T-helper 2 cell treated with Interferon-gamma antibody and Interleukin-4, amounts not matched to agents 5 μg/mL and 100 μg/mL, for 36 hours (primary cell): ENCODE results near the gene SLC6A4.
"Not testable (repeated sequence)": the region's sequence is repeated elsewhere in the genome, so short reads cannot be mapped to it uniquely, and the experiment has no call there.

Experiments
- DNase-seq: peaks from one replicate; pipeline ENCODE4 v3.0.0; 2021; ENCODE audit warnings: low spot score
- H3K27ac Mint-ChIP-seq: one replicate; pipeline ENCODE4 v1.8.0; 2021; ENCODE audit warnings: mild to moderate bottlenecking, mixed read lengths
- H3K27me3 Mint-ChIP-seq: one replicate; pipeline ENCODE4 v1.8.0; 2021; ENCODE audit warnings: low read depth, mixed read lengths
- H3K36me3 Mint-ChIP-seq: one replicate; pipeline ENCODE4 v1.8.0; 2021; ENCODE audit warnings: low read depth, mixed read lengths
- H3K4me1 Mint-ChIP-seq: one replicate; pipeline ENCODE4 v1.8.0; 2021; ENCODE audit warnings: low read depth, mixed read lengths
- H3K4me3 Mint-ChIP-seq: one replicate; pipeline ENCODE4 v1.8.0; 2022; ENCODE audit warnings: mild to moderate bottlenecking, moderate library complexity, mixed read lengths
- H3K9me3 Mint-ChIP-seq: one replicate; pipeline ENCODE4 v1.8.0; 2021; ENCODE audit warnings: mixed read lengths

Gene SLC6A4

DNA sequence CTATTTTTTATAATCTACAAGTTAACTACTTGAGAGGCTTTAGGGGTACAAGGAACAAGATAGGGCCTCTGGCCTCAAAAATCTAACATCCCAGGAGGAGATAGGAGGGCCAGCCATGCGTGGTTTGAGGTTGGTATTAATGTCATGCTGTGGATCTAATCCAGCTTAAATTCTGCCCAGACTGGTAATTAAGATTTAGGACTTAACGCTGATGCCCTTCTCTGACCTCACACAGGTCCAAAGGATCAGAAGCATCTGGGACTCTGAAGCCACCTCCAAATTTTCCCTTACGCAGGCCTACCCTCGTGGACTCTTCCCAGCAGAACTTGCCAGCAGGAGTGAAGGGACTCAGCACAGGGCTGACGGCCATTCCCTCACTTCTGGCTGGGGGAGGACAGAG lies 15.1 kb downstream of the SLC6A4 start:
- Mint-ChIP-seq H3K27me3 (peaks cover 2% of the 10 kb centered on the region), H3K36me3 (no peaks in the 10 kb centered on the region), H3K27ac (no peak overlapping the region), H3K4me3 (no peak overlapping the region), H3K9me3 (no peaks in the 10 kb centered on the region), H3K4me1 (no peaks in the 10 kb centered on the region)
- no peak for DNase-seq

DNA sequence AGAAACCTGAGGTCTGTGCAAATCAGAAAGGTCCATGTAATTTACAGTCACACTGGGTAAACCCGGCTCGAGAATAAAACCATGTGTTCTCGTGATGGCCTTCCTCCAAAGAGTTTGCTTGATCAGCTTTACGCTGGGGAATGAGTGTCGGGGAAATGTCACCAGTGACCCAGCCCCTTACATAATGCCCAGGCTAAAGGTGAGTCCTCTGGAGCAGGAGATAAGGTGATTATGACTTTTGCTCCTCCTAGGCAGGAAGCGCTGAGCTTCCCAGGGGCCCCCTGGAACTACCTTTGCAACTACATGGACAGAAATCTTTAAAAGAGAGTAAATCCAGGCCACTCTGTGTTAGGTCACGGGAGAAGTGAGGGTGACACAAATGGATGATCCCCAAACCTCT lies 15.7 kb downstream of the SLC6A4 start:
- H3K27me3 Mint-ChIP-seq: no peaks in the 10 kb centered on the region
- no peak overlapping the region for H3K4me3 Mint-ChIP-seq
- H3K9me3 Mint-ChIP-seq: no peaks in the 10 kb centered on the region
- H3K27ac Mint-ChIP-seq: no peak overlapping the region
- no peak for DNase-seq
- H3K4me1 Mint-ChIP-seq: no peaks in the 10 kb centered on the region
- no peaks in the 10 kb centered on the region for H3K36me3 Mint-ChIP-seq

DNA sequence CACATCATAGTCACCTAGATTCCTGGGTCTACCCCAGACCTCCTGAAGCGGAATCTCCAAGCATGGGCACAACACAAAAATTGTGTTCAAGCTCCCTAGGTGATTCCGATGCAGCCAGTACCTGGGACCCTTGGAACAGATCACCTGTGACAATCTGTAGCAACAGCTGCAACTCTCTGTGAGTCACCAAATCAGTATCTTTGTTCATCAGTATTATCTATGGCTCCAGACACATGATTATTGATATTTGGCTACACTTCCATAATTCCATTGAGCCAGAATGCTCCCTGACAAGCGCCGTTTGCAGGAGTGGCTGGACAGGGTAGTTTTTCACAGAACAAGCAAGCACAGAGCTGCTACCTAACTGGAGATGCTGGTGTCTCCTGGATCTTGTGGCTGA lies 16.2 kb downstream of the SLC6A4 start:
- no peak for DNase-seq
- H3K27ac Mint-ChIP-seq: no peak overlapping the region
- no peaks in the 10 kb centered on the region for H3K4me1 Mint-ChIP-seq
- H3K27me3 Mint-ChIP-seq: no peaks in the 10 kb centered on the region
- H3K4me3 Mint-ChIP-seq: no peak overlapping the region
- no peaks in the 10 kb centered on the region for H3K36me3 Mint-ChIP-seq
- H3K9me3 Mint-ChIP-seq: no peaks in the 10 kb centered on the region

DNA sequence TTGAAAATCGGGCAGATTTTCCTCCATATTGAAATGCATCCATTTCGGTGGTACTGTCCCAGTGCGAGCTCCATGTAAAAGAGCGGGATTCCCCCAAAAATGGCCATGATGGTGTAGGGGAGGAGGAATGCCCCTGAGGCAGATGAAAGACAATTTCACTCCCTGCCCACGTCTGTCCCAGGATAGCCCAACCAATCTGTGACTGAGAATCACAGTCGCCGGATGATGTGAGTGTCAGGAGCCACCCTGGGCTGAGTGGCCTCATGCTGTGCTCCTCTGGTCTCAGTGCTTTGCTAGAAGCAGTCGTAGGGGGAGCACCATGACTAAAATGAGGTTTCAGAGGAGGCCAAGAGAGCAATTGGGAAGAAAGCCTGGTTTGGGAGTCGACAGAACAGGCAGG lies 16.7 kb downstream of the SLC6A4 start:
- H3K4me3 Mint-ChIP-seq: no peak overlapping the region
- H3K9me3 Mint-ChIP-seq: no peaks in the 10 kb centered on the region
- no peak for DNase-seq
- no peaks in the 10 kb centered on the region for H3K36me3 Mint-ChIP-seq
- H3K4me1 Mint-ChIP-seq: no peaks in the 10 kb centered on the region
- no peaks in the 10 kb centered on the region for H3K27me3 Mint-ChIP-seq
- no peak overlapping the region for H3K27ac Mint-ChIP-seq

DNA sequence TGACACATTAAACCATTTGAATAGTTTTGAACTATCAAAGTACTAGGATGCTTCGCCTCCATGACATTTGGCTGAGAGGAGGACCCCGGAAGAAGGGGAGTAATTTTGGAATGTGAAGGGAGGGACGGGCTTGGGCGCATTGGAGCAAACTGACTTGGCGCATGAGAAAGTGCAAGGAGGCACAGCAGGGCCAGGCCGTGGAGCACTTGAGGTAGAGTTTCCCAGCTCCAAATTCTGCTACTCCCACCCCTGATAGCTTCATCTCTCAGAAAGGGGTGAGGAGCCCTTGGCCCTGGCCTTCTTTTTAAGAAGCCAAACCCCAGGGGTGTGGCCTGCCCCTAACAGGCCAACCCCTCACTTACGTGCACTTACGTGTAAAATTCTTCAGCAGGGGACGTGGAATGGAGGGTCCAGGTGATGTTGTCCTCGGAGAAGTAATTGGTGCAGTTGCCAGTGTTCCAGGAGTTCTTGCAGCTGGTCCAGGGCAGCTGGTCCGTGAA lies 17.7 kb downstream of the SLC6A4 start:
- Mint-ChIP-seq H3K27ac (no peak overlapping the region), H3K4me3 (no peak overlapping the region), H3K36me3 (no peaks in the 10 kb centered on the region), H3K27me3 (no peaks in the 10 kb centered on the region), H3K4me1 (no peaks in the 10 kb centered on the region), H3K9me3 (no peaks in the 10 kb centered on the region)
- DNase-seq: no peak

DNA sequence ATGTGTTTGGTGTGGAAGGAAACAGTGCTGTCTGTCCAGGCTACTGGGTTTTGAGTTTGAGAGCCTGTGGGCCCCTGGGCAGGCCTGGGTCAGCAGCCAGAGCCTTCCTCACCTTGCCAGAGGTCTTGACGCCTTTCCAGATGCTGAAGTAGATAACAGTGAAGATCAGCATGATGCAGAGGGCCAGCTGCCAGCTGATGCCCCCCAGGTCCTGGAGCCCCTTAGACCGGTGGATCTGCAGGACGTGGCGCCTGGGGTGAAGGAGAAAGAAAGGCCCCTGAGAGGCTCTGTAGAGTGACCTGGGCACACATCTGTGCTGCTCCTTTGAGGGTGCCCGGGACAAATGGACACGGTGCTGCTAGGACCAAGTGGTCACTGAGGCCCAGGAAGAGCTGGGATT lies 18.4 kb downstream of the SLC6A4 start:
- Mint-ChIP-seq H3K4me3 (no peak overlapping the region), H3K4me1 (no peaks in the 10 kb centered on the region), H3K27ac (no peak overlapping the region), H3K9me3 (no peaks in the 10 kb centered on the region), H3K27me3 (no peaks in the 10 kb centered on the region), H3K36me3 (no peaks in the 10 kb centered on the region)
- no peak for DNase-seq

DNA sequence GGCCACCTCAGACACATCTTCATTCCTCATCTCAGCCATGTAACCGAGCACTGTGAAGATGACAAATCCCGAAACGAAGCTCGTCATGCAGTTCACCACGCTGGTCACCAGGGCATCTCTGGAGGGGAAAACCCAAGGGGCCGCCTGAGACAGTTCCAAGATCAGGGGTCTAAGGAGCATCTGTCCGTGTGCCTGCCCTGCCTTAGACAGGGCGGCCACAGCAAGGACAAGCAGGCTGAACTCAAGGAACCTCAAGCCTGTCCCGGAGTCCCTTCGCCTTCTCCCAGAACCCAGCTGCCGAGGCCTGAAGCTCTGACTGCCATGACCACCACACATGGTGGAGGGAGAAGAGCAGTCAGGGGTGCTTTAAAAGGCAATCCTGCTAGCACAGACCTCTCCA lies 22.7 kb downstream of the SLC6A4 start:
- Mint-ChIP-seq H3K27me3 (peaks cover 11% of the 10 kb centered on the region), H3K27ac (no peak overlapping the region), H3K9me3 (no peaks in the 10 kb centered on the region), H3K4me3 (no peak overlapping the region), H3K4me1 (peaks cover 7% of the 10 kb centered on the region), H3K36me3 (no peaks in the 10 kb centered on the region)
- no peak for DNase-seq

DNA sequence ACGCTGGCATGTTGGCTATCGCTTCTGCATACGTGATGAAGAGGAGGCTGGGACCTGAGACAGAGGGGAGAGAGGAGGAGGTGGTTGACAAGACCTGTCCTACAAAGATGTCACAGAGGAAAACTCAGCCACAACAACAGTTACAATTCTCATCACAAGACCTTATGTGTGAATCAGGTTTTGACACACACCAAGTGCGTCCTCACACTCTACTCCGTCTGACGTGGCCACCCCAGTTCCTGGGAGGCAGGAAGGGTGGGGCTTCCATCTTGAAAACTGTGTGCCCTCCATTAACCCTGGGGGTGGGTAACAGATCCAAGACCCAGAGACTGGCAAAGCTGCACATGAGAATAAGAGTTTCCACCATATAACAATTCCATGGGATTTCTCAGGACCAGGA lies 24.1 kb downstream of the SLC6A4 start:
- H3K27me3 Mint-ChIP-seq: peaks cover 13% of the 10 kb centered on the region
- DNase-seq: no peak

DNA sequence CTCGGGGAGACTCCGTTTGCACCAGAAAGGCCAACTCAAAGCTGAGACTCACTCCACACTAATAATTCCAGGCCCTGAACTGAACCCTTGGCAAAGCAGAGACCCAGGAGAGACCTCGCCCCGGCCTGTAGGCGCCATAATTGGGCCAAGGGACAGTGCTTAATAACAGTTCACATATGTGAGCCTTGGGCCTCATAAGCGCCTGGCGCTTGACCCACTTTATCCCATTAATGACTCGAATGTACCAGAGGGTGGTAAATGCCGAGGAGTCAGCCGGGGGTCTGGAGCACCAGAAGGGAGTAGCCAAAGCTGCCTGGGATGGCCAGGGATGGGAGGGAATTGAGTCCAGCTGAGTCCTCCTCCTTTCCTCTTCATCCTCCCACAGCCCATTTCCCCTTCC lies 24.6 kb downstream of the SLC6A4 start:
- no peaks in the 10 kb centered on the region for H3K36me3 Mint-ChIP-seq
- H3K27ac Mint-ChIP-seq: no peak overlapping the region

More for the DNA sequence above, 24.1 kb downstream of the SLC6A4 start:
- Mint-ChIP-seq H3K4me3 (no peak overlapping the region), H3K36me3 (no peaks in the 10 kb centered on the region), H3K4me1 (peaks cover 7% of the 10 kb centered on the region), H3K9me3 (no peaks in the 10 kb centered on the region), H3K27ac (no peak overlapping the region)

DNA sequence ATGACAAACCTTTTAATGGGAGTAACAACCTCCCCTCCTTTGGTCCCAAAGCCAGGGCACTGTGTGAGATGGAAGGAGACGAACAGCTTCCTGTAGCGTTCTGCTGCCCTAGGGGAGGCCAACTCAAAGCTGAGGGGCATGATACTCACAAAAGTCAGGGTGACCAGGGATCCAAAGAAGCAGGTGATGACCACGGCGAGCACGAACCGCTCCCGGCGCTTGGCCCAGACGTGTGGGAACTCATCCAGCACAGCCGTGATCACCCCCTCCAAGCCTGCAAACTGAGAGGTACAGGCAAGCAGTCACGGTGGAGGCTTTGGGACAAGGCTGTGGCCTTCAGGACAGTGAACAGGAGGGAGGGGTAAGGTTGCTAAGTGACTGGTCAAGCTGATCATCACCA lies 25.1 kb downstream of the SLC6A4 start:
- Mint-ChIP-seq H3K4me3 (no peak overlapping the region), H3K27ac (no peak overlapping the region), H3K27me3 (peaks cover 14% of the 10 kb centered on the region)

More for the DNA sequence above, 24.6 kb downstream of the SLC6A4 start:
- no peak overlapping the region for H3K4me3 Mint-ChIP-seq
- peaks cover 14% of the 10 kb centered on the region for H3K27me3 Mint-ChIP-seq
- peaks cover 7% of the 10 kb centered on the region for H3K4me1 Mint-ChIP-seq
- H3K9me3 Mint-ChIP-seq: no peaks in the 10 kb centered on the region
- DNase-seq: no peak

DNA sequence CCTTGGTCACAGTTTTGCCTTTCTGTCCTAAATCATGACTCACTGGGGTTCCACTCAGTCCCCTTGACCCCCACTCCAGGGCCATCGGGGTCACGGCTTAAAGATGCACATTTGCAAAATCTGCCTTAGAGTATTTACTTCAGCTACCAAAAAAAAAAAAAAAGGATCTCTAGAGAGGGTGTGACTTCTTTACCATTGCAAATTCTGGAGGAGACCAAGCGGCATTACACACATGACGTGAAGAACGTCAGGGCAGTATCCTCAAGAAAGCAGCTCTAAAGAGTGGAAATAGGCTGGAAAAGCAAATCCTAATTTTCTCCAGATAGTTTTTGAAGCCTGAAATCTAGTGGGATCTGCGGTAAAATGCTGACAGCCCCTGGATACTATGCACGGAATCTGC lies 25.6 kb downstream of the SLC6A4 start:
- Mint-ChIP-seq H3K27ac (no peak overlapping the region), H3K36me3 (no peaks in the 10 kb centered on the region), H3K4me1 (peaks cover 7% of the 10 kb centered on the region), H3K9me3 (no peaks in the 10 kb centered on the region), H3K4me3 (no peak overlapping the region), H3K27me3 (peaks cover 14% of the 10 kb centered on the region)
- no peak for DNase-seq

More for the DNA sequence above, 25.1 kb downstream of the SLC6A4 start:
- H3K4me1 Mint-ChIP-seq: peaks cover 7% of the 10 kb centered on the region
- no peaks in the 10 kb centered on the region for H3K9me3 Mint-ChIP-seq
- DNase-seq: no peak
- H3K36me3 Mint-ChIP-seq: no peaks in the 10 kb centered on the region

DNA sequence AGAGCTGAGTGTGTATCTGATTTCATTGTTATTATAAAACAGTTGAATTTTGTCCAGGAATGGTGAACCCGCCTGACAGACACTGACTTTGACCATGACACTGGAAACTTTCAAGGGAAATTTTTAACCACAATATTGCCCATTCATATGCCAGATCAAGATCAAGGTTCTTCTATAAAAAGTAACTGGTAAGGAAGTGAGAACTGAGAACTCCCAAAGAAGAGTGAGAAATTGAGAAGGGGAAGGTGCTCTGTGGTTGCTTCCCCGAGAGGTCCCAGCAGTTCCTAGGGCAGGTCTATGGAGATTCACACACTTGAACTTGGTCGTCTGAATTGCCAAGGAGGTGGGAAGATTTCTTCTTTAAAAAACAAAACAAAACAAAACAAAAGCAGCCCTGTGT lies 27.3 kb downstream of the SLC6A4 start:
- H3K4me3 Mint-ChIP-seq: no peak overlapping the region
- no peak for DNase-seq
- H3K4me1 Mint-ChIP-seq: peaks cover 7% of the 10 kb centered on the region
- H3K36me3 Mint-ChIP-seq: no peaks in the 10 kb centered on the region
- H3K9me3 Mint-ChIP-seq: no peaks in the 10 kb centered on the region
- peaks cover 20% of the 10 kb centered on the region for H3K27me3 Mint-ChIP-seq
- no peak overlapping the region for H3K27ac Mint-ChIP-seq

DNA sequence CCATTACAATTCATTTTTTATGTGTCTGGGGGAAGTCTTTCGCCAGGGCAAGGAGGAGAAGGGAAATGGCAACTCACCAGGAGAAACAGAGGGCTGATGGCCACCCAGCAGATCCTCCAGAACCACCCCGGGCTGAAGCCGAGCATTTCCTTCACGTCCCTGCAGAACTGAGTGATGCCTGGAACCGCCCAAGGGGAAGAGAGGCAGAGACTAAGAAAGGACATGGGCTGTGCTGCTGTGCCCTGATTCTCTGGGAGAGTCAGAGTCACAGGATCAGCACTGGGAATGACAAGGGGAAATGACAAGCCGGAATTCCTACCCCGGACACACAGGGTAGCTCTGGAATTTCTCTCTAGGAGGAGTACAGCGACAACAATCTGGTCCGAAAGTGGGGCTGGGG lies 27.8 kb downstream of the SLC6A4 start:
- Mint-ChIP-seq H3K4me3 (no peak overlapping the region), H3K4me1 (peaks cover 7% of the 10 kb centered on the region), H3K36me3 (no peaks in the 10 kb centered on the region), H3K27ac (no peak overlapping the region), H3K27me3 (peaks cover 20% of the 10 kb centered on the region), H3K9me3 (no peaks in the 10 kb centered on the region)
- DNase-seq: no peak

DNA sequence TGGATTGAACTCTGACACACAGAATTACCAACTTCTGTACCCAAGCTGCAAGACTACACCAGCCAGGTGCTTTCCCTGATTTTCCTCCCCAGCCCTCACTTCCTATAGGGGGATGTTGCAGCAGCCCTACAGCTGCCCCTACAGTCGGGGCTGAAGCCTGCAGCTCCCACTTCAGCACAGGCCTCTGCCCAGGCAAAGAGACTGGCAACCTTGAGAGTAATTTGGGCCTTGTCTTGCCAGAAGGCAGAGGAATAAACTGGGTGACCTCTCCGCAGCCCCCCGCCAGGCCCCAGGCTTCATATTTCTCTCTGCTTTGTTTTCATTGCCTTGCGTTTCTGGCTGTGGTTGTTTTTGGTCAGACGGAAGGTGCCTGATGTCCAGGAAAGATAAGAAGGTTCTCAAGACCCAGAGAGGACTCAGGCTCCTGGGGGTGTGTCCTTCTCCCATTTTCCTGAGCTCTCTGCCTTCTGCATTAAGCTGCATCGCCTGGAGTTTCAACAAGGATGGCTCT lies 32.0 kb downstream of the SLC6A4 start:
- Mint-ChIP-seq H3K4me3 (no peak overlapping the region), H3K36me3 (no peaks in the 10 kb centered on the region), H3K9me3 (no peaks in the 10 kb centered on the region), H3K4me1 (peaks cover 4% of the 10 kb centered on the region), H3K27ac (no peak overlapping the region), H3K27me3 (peaks cover 18% of the 10 kb centered on the region)
- DNase-seq: no peak

DNA sequence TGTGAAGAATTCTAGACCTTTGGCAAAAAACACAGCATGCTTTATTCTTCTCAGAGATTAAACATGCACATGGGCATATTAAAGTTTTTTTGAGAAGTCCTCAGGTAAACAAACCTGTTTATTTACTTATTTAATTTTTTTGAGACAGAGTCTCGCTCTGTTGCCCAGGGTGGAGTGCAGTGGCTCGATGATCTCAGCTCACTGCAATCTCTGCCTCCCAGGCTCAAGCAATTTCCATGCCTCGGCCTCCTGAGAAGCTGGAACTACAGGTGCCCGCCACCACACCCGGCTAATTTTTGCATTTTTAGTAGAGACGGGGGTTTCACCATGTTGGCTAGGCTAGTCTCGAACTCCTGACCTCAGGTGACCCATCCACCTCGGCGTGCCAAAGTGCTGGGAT lies 34.8 kb downstream of the SLC6A4 start:
- not testable (repeated sequence) for DNase-seq, H3K27ac Mint-ChIP-seq, H3K36me3 Mint-ChIP-seq, H3K4me3 Mint-ChIP-seq, H3K4me1 Mint-ChIP-seq, H3K9me3 Mint-ChIP-seq
- peaks cover 12% of the 10 kb centered on the region for H3K27me3 Mint-ChIP-seq
